WTC11 (cell line): Measurements from ENCODE around the gene NSMF. TPM values are rescaled to one million over a fixed set of nuclear protein-coding genes. Genes with fewer than 3 reads are reported as not detected.

ENCODE experiments used
- ATAC-seq: fragments of 200-7000 bp; cut with Tn5 transposase; 2 replicates; pipeline ENCODE4 v1.10.0; 2021; ENCODE audit warnings: mild to moderate bottlenecking, moderate library complexity
- CTCF ChIA-PET: fragments of 300-600 bp; sonication (Branson Sonifier 250); formaldehyde crosslinking; loops from one replicate; lab custom pipeline; 2021; ENCODE audit warnings: antibody characterized with exemption; lab: Charles Lee
- POLR2A ChIA-PET: fragments of 350-600 bp; sonication (Branson Sonifier 250); formaldehyde crosslinking; loops from one replicate; lab custom pipeline; 2021; ENCODE audit warnings: antibody characterized with exemption; lab: Charles Lee
- DNase-seq: peaks from one replicate; pipeline ENCODE4 v3.0.0; 2021; ENCODE audit warnings: low spot score
- H3K27ac Mint-ChIP-seq: 2 replicates; pipeline ENCODE4 v1.8.0; 2021; ENCODE audit warnings: mixed read lengths
- H3K27me3 Mint-ChIP-seq: 2 replicates; pipeline ENCODE4 v1.8.0; 2021; ENCODE audit warnings: low read depth, mild to moderate bottlenecking, moderate library complexity, mixed read lengths
- H3K36me3 Mint-ChIP-seq: 2 replicates; pipeline ENCODE4 v1.8.0; 2021; ENCODE audit warnings: mixed read lengths
- H3K4me1 Mint-ChIP-seq: 2 replicates; pipeline ENCODE4 v1.8.0; 2022; ENCODE audit warnings: mixed read lengths
- H3K4me3 Mint-ChIP-seq: 2 replicates; pipeline ENCODE4 v1.8.0; 2021; ENCODE audit warnings: mild to moderate bottlenecking, moderate library complexity, mixed read lengths
- H3K9me3 Mint-ChIP-seq: 2 replicates; pipeline ENCODE4 v1.8.0; 2021; ENCODE audit warnings: mixed read lengths
- CREM ChIP-seq: sonication (generic); formaldehyde crosslinking; IDR thresholded peaks from 2 replicates; pipeline ENCODE4 v1.8.1; 2022; ENCODE audit warnings: mild to moderate bottlenecking, missing genetic modification reagents, moderate library complexity
- ESRRA ChIP-seq: sonication (generic); formaldehyde crosslinking; IDR thresholded peaks from 2 replicates; pipeline ENCODE4 v1.8.1; 2022; ENCODE audit warnings: mild to moderate bottlenecking, missing genetic modification reagents, borderline replicate concordance
- FOXP1 ChIP-seq: sonication (generic); formaldehyde crosslinking; IDR thresholded peaks from 2 replicates; pipeline ENCODE4 v1.8.0; 2022; ENCODE audit warnings: missing genetic modification reagents, mild to moderate bottlenecking, moderate library complexity, borderline replicate concordance
- GTF2I ChIP-seq: fragments of 250-450 bp; sonication (Bioruptor Pico); conservative IDR thresholded peaks from 2 replicates; pipeline ENCODE4 v1.4.0; 2021; ENCODE audit warnings: mild to moderate bottlenecking
- HMGXB4 ChIP-seq: sonication (generic); formaldehyde crosslinking; IDR thresholded peaks from 2 replicates; pipeline ENCODE4 v1.8.1; 2023; ENCODE audit warnings: mild to moderate bottlenecking, moderate library complexity, missing genetic modification reagents
- MYBL2 ChIP-seq: sonication (generic); formaldehyde crosslinking; IDR thresholded peaks from 2 replicates; pipeline ENCODE4 v1.8.1; 2023; ENCODE audit warnings: mild to moderate bottlenecking, moderate library complexity, missing genetic modification reagents
- NR2C2 ChIP-seq: sonication (generic); formaldehyde crosslinking; IDR thresholded peaks from 2 replicates; pipeline ENCODE4 v1.8.0; 2022; ENCODE audit warnings: mild to moderate bottlenecking, missing genetic modification reagents
- SMAD3 ChIP-seq: sonication (generic); formaldehyde crosslinking; IDR thresholded peaks from 2 replicates; pipeline ENCODE4 v1.8.0; 2022; ENCODE audit warnings: missing genetic modification reagents, mild to moderate bottlenecking, borderline replicate concordance
- ZNF232 ChIP-seq: sonication (generic); formaldehyde crosslinking; IDR thresholded peaks from 2 replicates; pipeline ENCODE4 v1.8.0; 2022; ENCODE audit warnings: mild to moderate bottlenecking, missing genetic modification reagents
- ZNF423 ChIP-seq: fragments of 250-450 bp; sonication (Bioruptor Pico); IDR thresholded peaks from 2 replicates; pipeline ENCODE4 v2.1.2; 2022; ENCODE audit warnings: mild to moderate bottlenecking, moderate library complexity
- ZNF532 ChIP-seq: fragments of 250-450 bp; sonication (Bioruptor Pico); IDR thresholded peaks from 2 replicates; pipeline ENCODE4 v1.9.0; 2021; ENCODE audit warnings: mild to moderate bottlenecking, borderline replicate concordance
- ZSCAN18 ChIP-seq: fragments of 250-450 bp; sonication (Bioruptor Pico); IDR thresholded peaks from 2 replicates; pipeline ENCODE4 v2.1.2; 2022; ENCODE audit warnings: mild to moderate bottlenecking, moderate library complexity
- total RNA-seq: library from RNA; stranded (reverse); gene quantifications from 3 replicates; pipeline ENCODE4 v1.2.3, GENCODE V29; 2021
- TF ChIP-seq, protein P1 (sequence below): sonication (generic); formaldehyde crosslinking; IDR thresholded peaks from 2 replicates; pipeline ENCODE4 v1.8.1; 2022; ENCODE audit warnings: mild to moderate bottlenecking, moderate library complexity, missing genetic modification reagents
- TF ChIP-seq, protein P2 (sequence below): sonication (generic); formaldehyde crosslinking; IDR thresholded peaks from 2 replicates; pipeline ENCODE4 v1.8.0; 2022; ENCODE audit warnings: missing genetic modification reagents
- TF ChIP-seq, protein P3 (sequence below): sonication (generic); formaldehyde crosslinking; IDR thresholded peaks from 2 replicates; pipeline ENCODE4 v1.8.1; 2023; ENCODE audit warnings: mild to moderate bottlenecking, missing genetic modification reagents

Gene NSMF
- total RNA-seq, 1 experiment from 2014 or later, result 61.9 TPM

GRCh38 chr9:137426018-137426681 lies 33.0 kb downstream of the NSMF start:
- Mint-ChIP-seq H3K4me1 (peaks cover 7% of the 10 kb centered on the region), H3K27me3 (no peaks in the 10 kb centered on the region; the same call in 1 of the 2 replicates), H3K4me3 (no peak overlapping the region), H3K9me3 (no peaks in the 10 kb centered on the region), H3K36me3 (no peaks in the 10 kb centered on the region), H3K27ac (no peak overlapping the region)
- ChIA-PET POLR2A (no interaction called here), CTCF (interaction anchor here (0.9 kb wide), 1 partner anchor 139 kb away, joined by 3 read pairs; no protein-coding TSS in a partner anchor)
- DNase-seq, result no peak
- no peak for ATAC-seq
- no peak for TF ChIP-seq ESRRA
- TF ChIP-seq ZNF232 (CRISPR knock-in tag), result no peak
- TF ChIP-seq SMAD3 (CRISPR knock-in tag), result no peak
- TF ChIP-seq MYBL2 (CRISPR knock-in tag), result no peak
- TF ChIP-seq, protein P1, sequence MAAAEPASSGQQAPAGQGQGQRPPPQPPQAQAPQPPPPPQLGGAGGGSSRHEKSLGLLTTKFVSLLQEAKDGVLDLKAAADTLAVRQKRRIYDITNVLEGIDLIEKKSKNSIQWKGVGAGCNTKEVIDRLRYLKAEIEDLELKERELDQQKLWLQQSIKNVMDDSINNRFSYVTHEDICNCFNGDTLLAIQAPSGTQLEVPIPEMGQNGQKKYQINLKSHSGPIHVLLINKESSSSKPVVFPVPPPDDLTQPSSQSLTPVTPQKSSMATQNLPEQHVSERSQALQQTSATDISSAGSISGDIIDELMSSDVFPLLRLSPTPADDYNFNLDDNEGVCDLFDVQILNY, result no peak

- Mint-ChIP-seq H3K9me3 (no peaks in the 10 kb centered on the region), H3K4me1 (peaks cover 7% of the 10 kb centered on the region), H3K4me3 (peak overlapping the region; percentile 63), H3K27ac (no peak overlapping the region), H3K27me3 (no peaks in the 10 kb centered on the region; the same call in 1 of the 2 replicates), H3K36me3 (no peaks in the 10 kb centered on the region)
- DNase-seq, result peak; percentile 27
- ChIA-PET POLR2A (interaction anchor here (0.9 to 1.8 kb wide), 2 partner anchors 18 to 31 kb away, joined by 5 to 11 read pairs; partner anchors contain the start of gene ENTPD8), CTCF (interaction anchor here (0.6 to 2.5 kb wide), 41 partner anchors 11 to 388 kb away, joined by 3 to 38 read pairs (median 6); partner anchors contain the start of genes CYSRT1, ENTPD8, MAN1B1 and MRPL41)
- no peak for ATAC-seq
- TF ChIP-seq GTF2I (CRISPR knock-in tag) (no peak), FOXP1 (CRISPR knock-in tag) (peak; percentile 12; the same call in 1 of the 2 replicates), HMGXB4 (CRISPR knock-in tag) (no peak), ZSCAN18 (CRISPR knock-in tag) (no peak), MYBL2 (CRISPR knock-in tag) (no peak), ZNF532 (CRISPR knock-in tag) (no peak), CREM (no peak), NR2C2 (no peak), ZNF423 (0 out of 2 replicates have a peak, but pooled peaks have one; percentile 21)
- TF ChIP-seq, protein P2, sequence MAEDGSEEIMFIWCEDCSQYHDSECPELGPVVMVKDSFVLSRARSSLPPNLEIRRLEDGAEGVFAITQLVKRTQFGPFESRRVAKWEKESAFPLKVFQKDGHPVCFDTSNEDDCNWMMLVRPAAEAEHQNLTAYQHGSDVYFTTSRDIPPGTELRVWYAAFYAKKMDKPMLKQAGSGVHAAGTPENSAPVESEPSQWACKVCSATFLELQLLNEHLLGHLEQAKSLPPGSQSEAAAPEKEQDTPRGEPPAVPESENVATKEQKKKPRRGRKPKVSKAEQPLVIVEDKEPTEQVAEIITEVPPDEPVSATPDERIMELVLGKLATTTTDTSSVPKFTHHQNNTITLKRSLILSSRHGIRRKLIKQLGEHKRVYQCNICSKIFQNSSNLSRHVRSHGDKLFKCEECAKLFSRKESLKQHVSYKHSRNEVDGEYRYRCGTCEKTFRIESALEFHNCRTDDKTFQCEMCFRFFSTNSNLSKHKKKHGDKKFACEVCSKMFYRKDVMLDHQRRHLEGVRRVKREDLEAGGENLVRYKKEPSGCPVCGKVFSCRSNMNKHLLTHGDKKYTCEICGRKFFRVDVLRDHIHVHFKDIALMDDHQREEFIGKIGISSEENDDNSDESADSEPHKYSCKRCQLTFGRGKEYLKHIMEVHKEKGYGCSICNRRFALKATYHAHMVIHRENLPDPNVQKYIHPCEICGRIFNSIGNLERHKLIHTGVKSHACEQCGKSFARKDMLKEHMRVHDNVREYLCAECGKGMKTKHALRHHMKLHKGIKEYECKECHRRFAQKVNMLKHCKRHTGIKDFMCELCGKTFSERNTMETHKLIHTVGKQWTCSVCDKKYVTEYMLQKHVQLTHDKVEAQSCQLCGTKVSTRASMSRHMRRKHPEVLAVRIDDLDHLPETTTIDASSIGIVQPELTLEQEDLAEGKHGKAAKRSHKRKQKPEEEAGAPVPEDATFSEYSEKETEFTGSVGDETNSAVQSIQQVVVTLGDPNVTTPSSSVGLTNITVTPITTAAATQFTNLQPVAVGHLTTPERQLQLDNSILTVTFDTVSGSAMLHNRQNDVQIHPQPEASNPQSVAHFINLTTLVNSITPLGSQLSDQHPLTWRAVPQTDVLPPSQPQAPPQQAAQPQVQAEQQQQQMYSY (CRISPR knock-in tag), result no peak
- TF ChIP-seq, protein P3, sequence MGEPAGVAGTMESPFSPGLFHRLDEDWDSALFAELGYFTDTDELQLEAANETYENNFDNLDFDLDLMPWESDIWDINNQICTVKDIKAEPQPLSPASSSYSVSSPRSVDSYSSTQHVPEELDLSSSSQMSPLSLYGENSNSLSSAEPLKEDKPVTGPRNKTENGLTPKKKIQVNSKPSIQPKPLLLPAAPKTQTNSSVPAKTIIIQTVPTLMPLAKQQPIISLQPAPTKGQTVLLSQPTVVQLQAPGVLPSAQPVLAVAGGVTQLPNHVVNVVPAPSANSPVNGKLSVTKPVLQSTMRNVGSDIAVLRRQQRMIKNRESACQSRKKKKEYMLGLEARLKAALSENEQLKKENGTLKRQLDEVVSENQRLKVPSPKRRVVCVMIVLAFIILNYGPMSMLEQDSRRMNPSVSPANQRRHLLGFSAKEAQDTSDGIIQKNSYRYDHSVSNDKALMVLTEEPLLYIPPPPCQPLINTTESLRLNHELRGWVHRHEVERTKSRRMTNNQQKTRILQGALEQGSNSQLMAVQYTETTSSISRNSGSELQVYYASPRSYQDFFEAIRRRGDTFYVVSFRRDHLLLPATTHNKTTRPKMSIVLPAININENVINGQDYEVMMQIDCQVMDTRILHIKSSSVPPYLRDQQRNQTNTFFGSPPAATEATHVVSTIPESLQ, result no peak
Measured at GRCh38 chr9:137423514-137424291, 35.4 kb downstream of the NSMF start.
